Lung microvascular endothelial cell (primary cell): ENCODE results near the gene KLF8. TPM values are rescaled to one million over a fixed set of nuclear protein-coding genes. Genes with fewer than 3 reads are reported as not detected.
A peak's percentile ranks its signal among the peaks of the same experiment; 100 is the strongest.
"Not testable (repeated sequence)": the region's sequence is repeated elsewhere in the genome, so short reads cannot be mapped to it uniquely, and the experiment has no call there.

Experiments used
- DNase-seq, 2 donors: peaks; one replicate each; pipeline versions ENCODE4 v3.0.0 to v3.0.0-alpha.2; 2010; ENCODE audit warnings: low read depth in 2 of 2
- total RNA-seq: library from RNA; depleted of rRNA; stranded (reverse); fragments of >200 nt; gene quantifications from 2 replicates; pipeline ENCODE4 v1.2.1, GENCODE V29; 2014

The KLF8 gene
- 0.20 and 0.22 TPM in 2 replicates for total RNA-seq

DNA sequence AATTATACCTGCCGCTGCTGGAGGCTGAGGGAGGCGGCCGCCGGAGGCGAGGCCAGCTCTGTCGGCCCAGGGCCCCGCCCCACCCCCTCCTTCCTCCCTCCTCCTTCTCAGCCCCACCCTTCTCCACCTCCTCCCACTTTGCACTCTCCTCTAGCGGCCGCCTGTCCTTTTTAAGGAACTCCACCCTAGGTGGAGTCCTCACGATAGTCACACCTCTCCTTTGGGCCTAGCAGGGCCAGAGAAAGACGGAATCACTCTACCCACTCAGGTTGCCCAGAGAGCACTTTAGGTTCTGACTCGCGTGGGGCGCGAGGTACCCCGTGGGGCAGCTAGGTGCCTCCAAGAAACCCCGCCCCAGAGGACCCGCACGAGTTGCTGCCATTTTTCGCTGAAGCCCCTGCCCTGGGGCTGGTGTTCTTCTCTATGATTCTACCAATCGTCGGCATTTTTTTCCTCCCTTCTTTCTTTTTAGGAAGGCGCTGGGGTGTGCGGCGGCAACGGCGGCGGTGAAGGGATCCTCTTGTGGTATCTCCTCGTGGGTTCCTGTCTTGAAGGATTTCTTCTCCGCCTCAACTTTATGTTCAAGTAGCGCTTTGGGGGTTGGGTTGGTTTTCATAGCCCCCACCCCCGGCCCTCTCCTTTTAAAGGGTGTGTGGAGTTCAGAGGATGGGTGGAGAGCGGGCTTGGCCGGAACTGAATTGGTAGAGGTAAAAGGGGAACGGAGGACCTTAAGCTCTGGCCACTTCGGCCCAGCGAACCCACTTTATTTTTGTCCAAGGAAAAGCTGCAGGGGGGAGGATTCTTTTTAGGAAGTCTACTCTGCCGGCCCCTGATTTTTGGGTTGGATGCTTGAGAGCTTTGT lies at the start of gene KLF8:
KLF8 (plus strand) TSS at position 136 of the 862 bp plus-strand sequence. CDS start 979 bp downstream, outside the sequence.
- no peak for DNase-seq

GRCh38 chrX:56206945-56207344 lies 25.2 kb upstream of the KLF8 start:
- not testable (repeated sequence) for DNase-seq

DNA sequence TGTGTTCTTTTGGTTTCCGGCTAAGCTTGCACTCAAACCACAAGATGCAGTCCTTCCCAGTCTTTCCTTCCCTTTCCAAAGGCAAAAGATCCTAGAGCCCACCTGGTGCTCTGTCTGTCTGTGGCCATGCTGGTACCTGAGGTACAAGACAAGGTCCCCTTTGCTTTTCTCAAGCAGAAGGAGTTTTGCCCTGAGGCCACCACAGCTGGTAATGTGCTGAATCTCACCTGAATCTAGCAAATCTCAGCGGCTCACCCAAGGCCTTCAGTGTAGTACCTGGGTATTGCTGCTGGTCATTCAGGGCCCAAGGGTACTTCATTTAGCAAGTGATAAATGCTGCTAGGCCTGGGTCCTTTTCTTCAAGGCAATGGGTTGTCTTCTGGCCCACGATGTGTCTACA lies 20.5 kb upstream of the KLF8 start:
- no peak for DNase-seq

DNA sequence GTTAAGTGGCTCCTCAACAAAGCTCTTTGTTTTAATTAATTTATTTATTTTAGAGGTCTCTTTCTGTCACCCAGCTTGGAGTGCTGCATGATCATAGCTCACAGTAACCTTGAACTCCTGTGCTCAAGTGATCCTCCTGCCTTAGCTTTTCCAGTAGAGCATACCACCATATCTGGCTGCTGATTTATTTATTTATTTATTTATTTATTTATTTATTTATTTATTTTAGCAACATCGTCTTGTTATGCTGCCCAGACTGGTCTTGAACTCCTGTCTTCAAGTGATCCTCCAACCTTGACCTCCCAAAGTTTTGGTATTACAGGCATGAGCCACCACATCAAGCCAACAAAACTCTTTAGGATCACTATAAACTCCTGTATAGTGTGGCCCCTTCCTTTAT lies 15.8 kb upstream of the KLF8 start:
- DNase-seq: no peak

GRCh38 chrX:56219700-56220099 lies 12.5 kb upstream of the KLF8 start:
- DNase-seq: peak; percentile 4 to 14

- no peak for DNase-seq
Observed at GRCh38 chrX:56221101-56221500, 11.1 kb upstream of the KLF8 start.

DNA sequence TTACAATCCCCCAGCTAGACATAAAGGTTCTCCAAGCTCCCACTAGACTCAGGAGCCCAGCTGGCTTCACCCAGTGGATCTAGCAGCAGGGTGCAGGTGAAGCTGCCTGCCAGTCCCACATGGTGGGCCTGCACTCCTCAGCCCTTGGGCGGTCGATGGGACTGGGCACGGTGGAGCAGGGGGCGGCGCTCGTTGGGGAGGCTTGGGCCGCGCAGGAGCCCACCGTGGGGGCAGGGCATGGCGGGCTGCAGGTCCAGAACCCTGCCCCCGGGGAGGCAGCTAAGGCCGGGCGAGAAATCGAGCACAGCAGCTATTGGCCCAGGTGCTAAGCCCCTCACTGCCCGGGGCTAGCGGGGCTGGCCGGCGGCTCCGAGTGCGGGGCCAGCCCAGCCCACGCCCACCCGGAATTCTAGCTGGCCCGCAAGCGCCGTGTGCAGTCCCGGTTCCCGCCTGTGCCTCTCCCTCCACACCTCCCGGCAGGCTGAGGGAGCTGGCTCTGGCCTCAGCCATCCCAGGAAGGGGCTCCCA lies 9.6 kb upstream of the KLF8 start:
- DNase-seq: no peak

GRCh38 chrX:56226980-56227379 lies 5.2 kb upstream of the KLF8 start:
- DNase-seq: no peak

GRCh38 chrX:56228914-56229313 lies 3.2 kb upstream of the KLF8 start:
- DNase-seq: no peak

- no peak for DNase-seq
Observed at GRCh38 chrX:56231537-56232090, 542 bp upstream of the KLF8 start.

DNA sequence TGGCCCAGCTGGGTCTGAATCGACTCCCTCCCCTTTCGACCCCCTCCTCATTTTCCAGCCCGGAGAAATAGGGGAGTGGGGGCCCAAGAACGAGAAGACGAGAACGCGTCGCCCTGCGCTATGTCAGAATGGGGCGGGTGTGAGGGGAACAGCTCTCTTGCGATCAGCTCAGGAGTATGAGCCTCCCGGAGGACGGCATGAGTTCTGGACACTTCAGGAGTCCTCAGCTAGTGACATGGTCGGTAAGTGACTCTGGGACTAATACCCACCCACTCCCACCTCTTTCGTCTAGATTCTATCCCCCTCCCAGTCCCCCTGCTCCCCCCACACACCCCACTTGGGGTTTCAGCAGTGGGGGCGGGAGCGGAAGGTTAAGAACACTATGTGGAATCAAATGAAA lies 944 bp downstream of the KLF8 start:
- DNase-seq: peak in 1 of 2 donors; percentile 2

GRCh38 chrX:56233682-56234081 lies 1.5 kb downstream of the KLF8 start:
- DNase-seq: peak in 1 of 2 donors; percentile 12

- DNase-seq: peak; percentile 44 to 66
Observed at GRCh38 chrX:56248492-56248891, 16.3 kb downstream of the KLF8 start.

GRCh38 chrX:56253832-56254703 lies 21.9 kb downstream of the KLF8 start:
- no peak for DNase-seq

GRCh38 chrX:56268888-56269287 lies 36.7 kb downstream of the KLF8 start:
- no peak for DNase-seq

- DNase-seq: no peak
Observed at GRCh38 chrX:56278692-56279091, 46.5 kb downstream of the KLF8 start.

DNA sequence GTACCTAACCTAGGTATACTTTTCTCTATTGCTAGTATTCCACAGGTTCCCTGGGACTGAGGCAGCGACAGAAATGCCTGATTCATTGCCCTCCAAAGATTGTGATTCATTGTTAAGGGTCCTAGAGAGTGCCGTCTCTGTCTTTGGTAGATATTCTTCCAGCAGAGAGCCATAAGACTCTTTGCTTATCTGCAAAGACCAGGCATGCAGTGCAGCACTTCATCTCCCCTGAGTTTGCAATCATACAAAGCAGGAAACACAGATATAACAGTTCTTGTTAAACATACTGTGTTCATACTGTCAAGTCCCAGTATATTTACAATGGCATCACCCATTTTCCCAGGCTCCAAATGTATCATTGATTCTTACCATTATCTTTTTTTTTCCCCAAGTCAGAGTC lies 47.7 kb downstream of the KLF8 start:
- no peak for DNase-seq

- peak; percentile 24 to 37 for DNase-seq
Observed at GRCh38 chrX:56281789-56282188, 49.6 kb downstream of the KLF8 start.

DNA sequence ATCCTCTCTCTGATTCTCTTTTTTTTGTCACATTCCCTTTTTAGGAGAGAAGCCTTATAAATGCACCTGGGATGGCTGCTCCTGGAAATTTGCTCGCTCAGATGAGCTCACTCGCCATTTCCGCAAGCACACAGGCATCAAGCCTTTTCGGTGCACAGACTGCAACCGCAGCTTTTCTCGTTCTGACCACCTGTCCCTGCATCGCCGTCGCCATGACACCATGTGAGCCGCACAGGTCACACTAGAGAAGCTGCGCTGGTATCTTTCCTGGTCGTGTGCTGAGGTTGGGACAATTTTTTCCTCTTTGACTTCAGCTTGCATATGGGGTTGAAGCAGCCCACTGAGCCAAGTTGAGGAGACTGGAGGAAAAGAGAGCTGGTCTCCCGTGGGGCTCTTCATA lies 52.1 kb downstream of the KLF8 start:
- no peak for DNase-seq

GRCh38 chrX:56288608-56289007 lies 56.5 kb downstream of the KLF8 start:
- no peak for DNase-seq

GRCh38 chrX:56289449-56289848 lies 57.3 kb downstream of the KLF8 start:
- DNase-seq: no peak

DNA sequence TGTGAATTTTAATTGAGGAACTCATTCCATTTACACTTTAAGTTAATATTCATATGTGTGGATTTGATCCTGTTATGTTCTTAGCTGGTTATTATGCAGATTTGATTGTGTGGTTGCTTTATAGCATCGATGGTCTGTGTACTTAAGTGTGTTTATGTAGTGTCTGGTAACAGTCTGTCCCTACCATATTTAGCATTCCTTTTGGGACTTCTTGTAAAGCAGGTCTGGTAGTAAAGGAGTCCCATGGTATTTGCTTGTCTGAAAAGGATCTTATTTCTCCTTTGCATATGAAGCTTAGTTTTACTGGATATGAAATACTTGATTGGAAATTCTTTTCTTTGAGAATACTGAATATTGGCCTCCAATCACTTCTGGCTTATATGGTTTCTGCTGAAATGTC lies 76.6 kb downstream of the KLF8 start:
- no peak for DNase-seq
